ENCODE data around the gene PARD3. TPM values are rescaled to one million over a fixed set of nuclear protein-coding genes. Genes with fewer than 3 reads are reported as not detected.

The PARD3 gene
- total and polyA plus RNA-seq, 7 donors, result 20.2 to 84.4 (median 53.4) TPM

DNA sequence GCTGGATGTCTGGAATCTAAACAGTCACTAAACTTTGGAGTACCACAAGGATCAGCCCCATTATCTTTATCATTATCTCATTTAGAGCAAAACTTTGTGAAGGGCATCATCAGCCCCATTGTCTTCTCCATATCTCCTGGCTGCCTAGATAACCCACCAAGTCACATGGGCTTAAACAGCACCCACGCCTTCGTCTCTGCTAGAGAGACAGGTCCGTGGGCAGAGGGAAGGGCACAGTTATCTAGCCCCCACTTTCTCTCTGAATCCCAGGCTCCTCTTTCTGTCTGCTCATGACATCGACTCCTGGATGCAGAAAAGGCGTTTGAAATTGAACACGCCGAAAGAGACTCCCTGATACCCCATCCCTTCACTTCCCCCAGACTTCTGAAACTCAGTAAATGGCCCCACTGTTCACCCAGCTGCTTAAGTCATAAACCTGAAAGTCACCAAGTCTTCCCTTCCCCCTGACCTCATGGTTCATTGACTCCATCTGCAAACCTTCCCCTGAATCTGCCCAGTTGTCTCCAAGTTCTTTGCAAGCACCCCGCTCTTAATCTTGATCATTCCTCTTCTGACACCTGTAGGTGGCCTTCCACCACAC is 20.9 kb upstream of the PARD3 start:
- WGBS, 3 donors, result 85 to 88% (median 85%) methylated on average over 8 of the region's 8 CpGs
- H3K27me3 ChIP-seq (ENCODE audit: insufficient read depth in 3 of 3, low read length in 2 of 3), result no peaks in the 10 kb centered on the region
- intact Hi-C loops (cut with DNase I), result no loop called here
- DNase-seq (no peak), ATAC-seq (no peak)
- no peaks in the 10 kb centered on the region for H3K4me1 ChIP-seq
- no peaks in the 10 kb centered on the region for H3K36me3 ChIP-seq (ENCODE audit: insufficient read depth in 1 of 2, low read depth in 1 of 2)
- H3K4me3 ChIP-seq, result no peak overlapping the region
- H3K27ac ChIP-seq, result no peak overlapping the region
- H3K9me3 ChIP-seq, result no peaks in the 10 kb centered on the region
- no peak for TF ChIP-seq CTCF (IDR thresholded peaks at IDR 0.05)

- DNase-seq (peak in 1 of 2 donors; percentile 68), ATAC-seq (peak; percentile 77 to 97 (median 86))
- Histone ChIP-seq H3K9me3 (no peaks in the 10 kb centered on the region), H3K27ac (no peak overlapping the region), H3K4me1 (no peaks in the 10 kb centered on the region), H3K4me3 (no peak overlapping the region), H3K27me3 (ENCODE audit: insufficient read depth in 3 of 3, low read length in 2 of 3) (no peaks in the 10 kb centered on the region), H3K36me3 (ENCODE audit: insufficient read depth in 1 of 2, low read depth in 1 of 2) (no peaks in the 10 kb centered on the region)
- intact Hi-C loops (cut with DNase I), result no loop called here
- no peak for TF ChIP-seq CTCF (IDR thresholded peaks at IDR 0.05)
- 35 to 56% (median 41%) methylated on average over 5 of the region's 5 CpGs for WGBS, 3 donors
These were observed 19.2 kb upstream of the PARD3 start for GRCh38 chr10:34834274-34834673.

- intact Hi-C loops (cut with DNase I), result no loop called here
- WGBS, 3 donors, result 27 to 31% (median 28%) methylated on average over 13 of the region's 13 CpGs
- peaks cover 10% of the 10 kb centered on the region for H3K4me1 ChIP-seq
- no peak for ATAC-seq
- H3K9me3 ChIP-seq, result no peaks in the 10 kb centered on the region
- H3K27me3 ChIP-seq (ENCODE audit: insufficient read depth in 3 of 3, low read length in 2 of 3), result no peaks in the 10 kb centered on the region
- no peak overlapping the region for H3K27ac ChIP-seq
- TF ChIP-seq CTCF (IDR thresholded peaks at IDR 0.05), result no peak
- no peaks in the 10 kb centered on the region for H3K36me3 ChIP-seq (ENCODE audit: insufficient read depth in 1 of 2, low read depth in 1 of 2)
- H3K4me3 ChIP-seq, result no peak overlapping the region
- no peak for DNase-seq
These were observed 15.2 kb upstream of the PARD3 start for GRCh38 chr10:34830217-34830822.

- H3K36me3 ChIP-seq (ENCODE audit: insufficient read depth in 1 of 2, low read depth in 1 of 2), result no peaks in the 10 kb centered on the region
- TF ChIP-seq CTCF (IDR thresholded peaks at IDR 0.05), result no peak
- peaks cover 20% of the 10 kb centered on the region for H3K4me1 ChIP-seq
- DNase-seq (no peak), ATAC-seq (no peak)
- H3K27ac ChIP-seq, result no peak overlapping the region
- no peak overlapping the region for H3K4me3 ChIP-seq
- H3K27me3 ChIP-seq (ENCODE audit: insufficient read depth in 3 of 3, low read length in 2 of 3), result no peaks in the 10 kb centered on the region
- WGBS, 3 donors, result 85 to 88% (median 86%) methylated on average over 11 of the region's 11 CpGs
- intact Hi-C loops (cut with DNase I), result no loop called here
- H3K9me3 ChIP-seq, result no peaks in the 10 kb centered on the region
These were observed 12.0 kb upstream of the PARD3 start for GRCh38 chr10:34826857-34827766.
